Measurements from ENCODE around the gene ANKS3. TPM values are rescaled to one million over a fixed set of nuclear protein-coding genes. Genes with fewer than 3 reads are reported as not detected.

The ANKS3 gene
- total and polyA plus RNA-seq, 7 donors = 3.9 to 30.7 (median 20.8) TPM

DNA sequence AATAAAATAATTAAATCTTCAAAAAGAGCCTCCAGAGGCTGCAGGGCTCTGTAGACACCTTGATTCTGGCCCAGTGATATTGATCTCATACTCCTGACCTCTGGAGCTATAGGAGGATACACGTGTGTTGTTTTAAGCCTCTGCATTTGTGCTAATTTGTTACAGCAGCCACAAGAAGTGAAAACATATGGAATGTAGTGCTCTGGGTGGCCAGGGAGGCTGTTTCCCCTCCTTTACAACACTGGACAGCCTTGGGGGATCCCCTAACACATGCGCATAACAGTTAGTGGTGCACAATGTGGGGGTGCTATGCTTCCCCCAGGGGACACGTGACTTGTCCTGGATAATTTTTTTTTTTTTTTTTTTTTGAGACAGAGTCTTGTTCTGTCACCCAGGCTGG lies 37.6 kb upstream of the ANKS3 start:
- no peak for TF ChIP-seq POLR2A (IDR thresholded peaks at IDR 0.05)
- TF ChIP-seq POLR2AphosphoS5 (IDR thresholded peaks at IDR 0.05) = no peak
- TF ChIP-seq, protein P1, sequence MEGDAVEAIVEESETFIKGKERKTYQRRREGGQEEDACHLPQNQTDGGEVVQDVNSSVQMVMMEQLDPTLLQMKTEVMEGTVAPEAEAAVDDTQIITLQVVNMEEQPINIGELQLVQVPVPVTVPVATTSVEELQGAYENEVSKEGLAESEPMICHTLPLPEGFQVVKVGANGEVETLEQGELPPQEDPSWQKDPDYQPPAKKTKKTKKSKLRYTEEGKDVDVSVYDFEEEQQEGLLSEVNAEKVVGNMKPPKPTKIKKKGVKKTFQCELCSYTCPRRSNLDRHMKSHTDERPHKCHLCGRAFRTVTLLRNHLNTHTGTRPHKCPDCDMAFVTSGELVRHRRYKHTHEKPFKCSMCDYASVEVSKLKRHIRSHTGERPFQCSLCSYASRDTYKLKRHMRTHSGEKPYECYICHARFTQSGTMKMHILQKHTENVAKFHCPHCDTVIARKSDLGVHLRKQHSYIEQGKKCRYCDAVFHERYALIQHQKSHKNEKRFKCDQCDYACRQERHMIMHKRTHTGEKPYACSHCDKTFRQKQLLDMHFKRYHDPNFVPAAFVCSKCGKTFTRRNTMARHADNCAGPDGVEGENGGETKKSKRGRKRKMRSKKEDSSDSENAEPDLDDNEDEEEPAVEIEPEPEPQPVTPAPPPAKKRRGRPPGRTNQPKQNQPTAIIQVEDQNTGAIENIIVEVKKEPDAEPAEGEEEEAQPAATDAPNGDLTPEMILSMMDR (IDR thresholded peaks at IDR 0.05) = no peak
- TF ChIP-seq EP300 (IDR thresholded peaks at IDR 0.05) = no peak
- H3K27me3 ChIP-seq = no peaks in the 10 kb centered on the region
- H3K9me3 ChIP-seq = no peaks in the 10 kb centered on the region
- intact Hi-C loops (cut with DNase I) = no loop called here
- peaks cover 0 to 20% (median 13%) of the 10 kb centered on the region in 4 donors for H3K4me1 ChIP-seq
- no peak for DNase-seq
- 71 to 78% methylated on average over 3 of the region's 3 CpGs for WGBS, 2 donors
- no peaks in the 10 kb centered on the region for H3K36me3 ChIP-seq
- no peak overlapping the region for H3K4me3 ChIP-seq
- no peak overlapping the region for H3K27ac ChIP-seq

DNA sequence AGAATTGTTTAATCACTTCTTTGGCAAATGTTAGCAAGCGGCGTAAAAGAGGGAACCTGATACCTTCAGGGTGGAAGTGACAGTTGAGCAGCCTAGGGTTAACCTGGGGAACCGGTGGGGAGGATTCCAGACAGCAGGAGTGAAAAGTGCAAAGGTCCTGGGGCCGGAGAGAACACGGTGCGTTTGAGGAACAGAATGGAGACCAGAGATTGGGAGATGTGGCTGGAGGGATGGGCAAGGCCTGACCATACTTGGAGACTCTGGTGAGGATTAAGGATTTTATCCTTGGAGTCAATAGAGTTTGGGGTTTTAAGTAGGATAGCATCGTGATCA lies 35.2 kb upstream of the ANKS3 start:
- DNase-seq = no peak
- no peaks in the 10 kb centered on the region for H3K9me3 ChIP-seq
- intact Hi-C loops (cut with DNase I) = loop anchor here (2.0 kb wide), 3 partner anchors 32 to 188 kb away; partner anchors contain the start of genes GLYR1 and UBN1
- WGBS, 2 donors = 44 to 69% methylated on average over 7 of the region's 7 CpGs
- no peaks in the 10 kb centered on the region for H3K27me3 ChIP-seq
- H3K27ac ChIP-seq = peak overlapping the region; percentile 91 to 92 (median 92)
- peaks cover 0 to 38% (median 29%) of the 10 kb centered on the region in 4 donors for H3K4me1 ChIP-seq
- TF ChIP-seq, protein P1 (IDR thresholded peaks at IDR 0.05) = no peak
- no peak for TF ChIP-seq POLR2A (IDR thresholded peaks at IDR 0.05)
- TF ChIP-seq EP300 (IDR thresholded peaks at IDR 0.05) = no peak
- TF ChIP-seq POLR2AphosphoS5 (IDR thresholded peaks at IDR 0.05) = no peak
- peak overlapping the region in 3 of 4 donors; percentile 61 to 93 (median 80) for H3K4me3 ChIP-seq
- peaks cover 0 to 12% (median 2%) of the 10 kb centered on the region in 4 donors for H3K36me3 ChIP-seq

DNA sequence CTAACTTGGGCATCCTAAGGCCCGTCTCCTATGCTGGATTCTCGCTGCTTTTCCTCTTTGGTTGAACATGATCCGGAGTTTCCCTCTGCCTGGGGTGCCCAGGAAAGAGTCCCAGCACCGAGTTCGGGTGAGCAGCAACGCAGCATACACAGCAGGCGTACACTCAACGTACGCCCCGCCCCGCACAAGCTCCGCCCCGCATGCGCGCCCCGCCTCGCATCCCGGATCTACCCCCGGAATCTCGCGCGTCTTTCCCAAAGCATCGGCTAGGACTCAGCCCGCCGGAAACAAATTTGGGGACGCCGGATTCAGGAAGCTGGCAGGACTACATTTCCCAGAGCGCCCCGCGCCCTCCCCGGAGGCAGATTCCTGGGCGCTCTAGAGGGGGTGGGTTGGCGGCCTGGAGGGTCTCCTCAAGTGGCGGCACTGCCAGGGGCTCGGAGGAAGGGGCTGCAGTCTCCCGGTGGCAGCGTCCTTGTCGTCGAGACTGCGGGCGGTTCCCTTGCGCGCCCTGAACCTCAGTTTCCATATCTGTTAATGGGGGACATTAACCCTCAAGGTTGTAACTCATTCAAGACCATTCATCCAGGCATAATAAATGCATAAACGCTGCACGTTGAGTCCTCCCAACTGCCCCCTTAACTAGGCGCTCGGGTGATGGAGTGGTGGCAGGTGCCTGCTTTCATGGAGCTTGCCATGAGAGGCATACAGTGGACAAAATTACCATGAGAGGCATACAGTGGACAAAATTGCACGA lies 34.7 kb upstream of the ANKS3 start:
- peaks cover 0 to 17% (median 7%) of the 10 kb centered on the region in 4 donors for H3K36me3 ChIP-seq
- H3K4me3 ChIP-seq = peak overlapping the region; percentile 39 to 93 (median 70)
- H3K9me3 ChIP-seq = no peaks in the 10 kb centered on the region
- intact Hi-C loops (cut with DNase I) = loop anchor here (2.0 kb wide), 3 partner anchors 32 to 188 kb away; partner anchors contain the start of genes GLYR1 and UBN1
- H3K4me1 ChIP-seq = peaks cover 0 to 38% (median 29%) of the 10 kb centered on the region in 4 donors
- H3K27me3 ChIP-seq = no peaks in the 10 kb centered on the region
- TF ChIP-seq, protein P1 (IDR thresholded peaks at IDR 0.05) = no peak
- TF ChIP-seq POLR2AphosphoS5 (IDR thresholded peaks at IDR 0.05) = peak; percentile 90 to 98 (median 95)
- TF ChIP-seq POLR2A (IDR thresholded peaks at IDR 0.05) = peak; percentile 83
- no peak for TF ChIP-seq EP300 (IDR thresholded peaks at IDR 0.05)
- peak; percentile 99 for DNase-seq
- 3 to 6% methylated on average over 48 of the region's 48 CpGs for WGBS, 2 donors
- H3K27ac ChIP-seq = peak overlapping the region; percentile 91 to 92 (median 92)

DNA sequence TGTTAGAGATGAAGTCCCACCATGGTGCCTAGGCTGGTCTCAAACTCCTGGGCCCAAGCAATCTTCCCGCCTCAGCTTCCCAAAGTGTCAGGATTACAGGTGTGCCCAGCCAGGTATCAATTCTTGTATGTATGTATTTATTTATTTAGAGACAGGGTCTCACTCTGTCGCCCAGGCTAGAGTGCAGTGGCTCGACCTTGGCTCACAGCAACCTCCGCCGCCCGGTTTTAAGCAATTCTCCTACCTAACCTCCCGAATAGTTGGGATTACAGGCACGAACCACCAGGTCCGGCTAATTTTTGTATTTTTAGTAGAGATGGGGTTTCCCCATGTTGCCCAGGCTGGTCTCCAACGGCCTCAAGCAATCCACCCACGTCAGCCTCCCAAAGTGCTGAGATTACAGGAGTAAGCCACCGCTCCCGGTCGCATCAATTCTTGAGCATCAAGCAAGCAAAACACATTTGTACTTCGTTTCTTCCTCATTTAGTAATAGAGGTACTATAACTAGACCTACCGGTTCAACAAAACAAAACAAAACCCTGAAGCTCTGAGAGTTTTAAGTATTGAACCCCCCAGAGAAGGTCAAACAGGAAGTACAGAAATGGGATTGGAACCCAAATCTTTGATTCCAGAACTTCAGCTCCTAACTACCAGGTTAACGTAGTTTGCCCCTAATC lies 33.9 kb upstream of the ANKS3 start:
- peak overlapping the region; percentile 91 to 92 (median 92) for H3K27ac ChIP-seq
- intact Hi-C loops (cut with DNase I) = loop anchor here (2.0 kb wide), 4 partner anchors 33 to 189 kb away; partner anchors contain the start of genes ANKS3, DNAAF8, GLYR1 and UBN1
- WGBS, 2 donors = 26 to 46% methylated on average over 17 of the region's 17 CpGs
- H3K9me3 ChIP-seq = no peaks in the 10 kb centered on the region
- no peaks in the 10 kb centered on the region for H3K27me3 ChIP-seq
- H3K4me3 ChIP-seq = peak overlapping the region; percentile 39 to 93 (median 70)
- TF ChIP-seq, protein P1 (IDR thresholded peaks at IDR 0.05) = no peak
- TF ChIP-seq EP300 (IDR thresholded peaks at IDR 0.05) (no peak), POLR2A (IDR thresholded peaks at IDR 0.05) (no peak), POLR2AphosphoS5 (IDR thresholded peaks at IDR 0.05) (no peak)
- peak; percentile 72 for DNase-seq
- peaks cover under 1 to 24% (median 14%) of the 10 kb centered on the region in 4 donors for H3K36me3 ChIP-seq
- peaks cover 0 to 38% (median 29%) of the 10 kb centered on the region in 4 donors for H3K4me1 ChIP-seq
